Stimulated activated CD4-positive, alpha-beta T cell treated with anti-CD3 and anti-CD28 coated beads, TNF-alpha, amount 100 ng/mL, for 24 hours (primary cell): Measurements from ENCODE around the gene AK6.
"Not testable (repeated sequence)": the region's sequence is repeated elsewhere in the genome, so short reads cannot be mapped to it uniquely, and the experiment has no call there.

Experiments used
- DNase-seq, 3 experiments: peaks; one replicate each; pipeline ENCODE4 v3.0.0-alpha.2; 2020; ENCODE audit warnings: low read depth in 3 of 3

Gene AK6

GRCh38 chr5:69335341-69335935, 33.9 kb downstream of the AK6 start:
- no peak for DNase-seq

- peak; percentile 51 to 70 (median 55) for DNase-seq
These were observed 34.5 kb downstream of the AK6 start for GRCh38 chr5:69334793-69335268.

- DNase-seq: not testable (repeated sequence)
These were observed 35.5 kb downstream of the AK6 start for GRCh38 chr5:69333668-69334315.

GRCh38 chr5:69331528-69332445, 37.5 kb downstream of the AK6 start:
- no peak for DNase-seq

GRCh38 chr5:69329905-69330489, 39.3 kb downstream of the AK6 start:
- no peak for DNase-seq

GRCh38 chr5:69326365-69326764, 43.0 kb downstream of the AK6 start:
- no peak for DNase-seq

- no peak for DNase-seq
These were observed 51.9 kb downstream of the AK6 start for GRCh38 chr5:69317391-69317790.

- no peak for DNase-seq
These were observed 53.3 kb downstream of the AK6 start for GRCh38 chr5:69315972-69316371.

- DNase-seq: no peak
These were observed 55.9 kb downstream of the AK6 start for GRCh38 chr5:69313428-69313827.

GRCh38 chr5:69312459-69313160, 56.7 kb downstream of the AK6 start:
- no peak for DNase-seq

GRCh38 chr5:69309380-69309779, 59.9 kb downstream of the AK6 start:
- DNase-seq: no peak

GRCh38 chr5:69308046-69308553, 61.2 kb downstream of the AK6 start:
- no peak for DNase-seq

GRCh38 chr5:69305512-69305911, 63.8 kb downstream of the AK6 start:
- DNase-seq: no peak
